ENCODE measurements around the gene SMARCAL1. TPM values are rescaled to one million over a fixed set of nuclear protein-coding genes. Genes with fewer than 3 reads are reported as not detected.

SMARCAL1 gene
- polyA plus RNA-seq, 4 donors = 29.1 to 31.3 (median 29.9) TPM

DNA sequence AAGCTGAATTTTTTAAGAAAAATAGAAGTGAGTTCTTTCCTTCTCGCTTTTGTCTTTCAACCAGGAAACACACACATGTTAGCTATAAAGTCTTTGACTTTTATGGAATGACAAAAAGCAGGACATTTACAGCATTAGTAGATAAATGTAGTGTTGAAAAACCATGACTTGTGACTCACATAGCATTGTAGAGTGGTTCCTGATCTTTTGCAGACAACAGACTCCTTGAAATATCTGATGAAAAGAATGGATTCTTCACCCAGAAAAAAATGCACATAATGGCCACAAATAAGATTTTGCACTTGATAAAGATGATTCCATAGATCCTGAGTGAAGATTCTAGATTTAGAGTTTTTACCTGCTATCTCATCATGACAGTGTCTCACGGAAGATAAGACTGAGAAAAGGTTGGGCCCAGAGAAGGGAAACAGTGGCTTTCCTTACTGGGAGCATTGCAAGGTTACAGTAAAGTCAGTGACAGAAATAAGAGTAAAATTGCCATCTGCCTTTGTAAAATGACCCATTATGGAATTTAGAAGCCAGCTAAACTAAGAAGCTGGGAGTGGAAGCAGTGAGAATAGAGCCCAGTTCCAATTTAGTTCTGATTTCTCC lies 14.0 kb downstream of the SMARCAL1 start:
- no peak for DNase-seq (ENCODE audit: low read depth in 4 of 4, low spot score in 3 of 4)

DNA sequence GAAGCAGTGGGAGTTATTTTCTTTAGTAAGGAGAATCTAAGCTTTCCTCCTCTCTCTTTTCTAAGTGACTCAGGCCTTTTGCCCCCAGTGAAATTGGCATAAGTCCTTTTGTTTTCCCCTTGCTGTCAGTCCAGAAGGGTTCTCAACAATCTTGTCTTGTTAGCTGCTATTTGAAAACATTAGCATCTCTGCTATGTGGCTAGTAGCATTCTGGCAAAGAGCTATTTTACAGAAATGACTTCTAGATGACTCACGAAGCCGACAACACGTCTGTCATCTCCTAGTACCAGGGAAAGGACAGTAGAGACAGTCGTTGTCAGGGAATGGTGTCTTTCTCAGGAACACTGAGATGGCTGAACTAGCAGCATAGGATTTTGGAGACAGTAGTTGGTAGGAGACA lies 14.7 kb downstream of the SMARCAL1 start:
- no peak for DNase-seq (ENCODE audit: low read depth in 4 of 4, low spot score in 3 of 4)

DNA sequence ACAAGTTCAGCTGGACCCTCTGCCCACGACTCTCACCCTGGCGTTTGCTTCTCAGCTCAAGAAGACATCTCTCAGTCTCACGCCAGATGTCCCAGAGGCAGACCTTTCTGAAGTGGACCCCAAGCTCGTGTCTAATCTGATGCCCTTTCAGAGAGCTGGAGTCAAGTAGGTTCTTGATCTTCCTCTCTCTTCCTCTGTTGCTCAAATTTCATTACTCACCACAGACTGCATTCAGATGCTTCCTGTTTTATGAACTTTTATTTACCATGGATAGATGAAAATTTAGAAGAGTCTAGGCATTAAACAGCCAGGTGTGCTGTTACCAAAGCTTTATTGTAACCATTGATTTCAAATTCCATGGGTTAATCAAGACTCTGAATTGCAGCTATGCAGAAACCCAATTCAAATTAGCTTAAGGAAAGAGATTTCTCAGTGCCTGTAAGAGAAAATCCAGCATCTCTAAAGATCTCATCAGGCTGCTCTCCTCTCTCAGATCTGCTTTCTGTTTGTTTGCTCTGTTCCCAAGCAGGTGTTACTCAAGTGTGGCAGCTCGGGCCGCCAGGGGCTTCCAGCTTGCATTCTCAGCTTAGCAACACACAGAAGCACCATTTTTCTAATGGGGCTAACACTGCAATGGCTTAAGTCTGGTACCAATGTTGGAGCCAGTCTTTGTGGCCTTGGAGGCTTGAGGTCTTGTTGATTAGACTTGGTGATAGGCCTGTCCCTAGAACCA lies 16.5 kb downstream of the SMARCAL1 start:
- DNase-seq (ENCODE audit: low read depth in 4 of 4, low spot score in 3 of 4) = no peak

DNA sequence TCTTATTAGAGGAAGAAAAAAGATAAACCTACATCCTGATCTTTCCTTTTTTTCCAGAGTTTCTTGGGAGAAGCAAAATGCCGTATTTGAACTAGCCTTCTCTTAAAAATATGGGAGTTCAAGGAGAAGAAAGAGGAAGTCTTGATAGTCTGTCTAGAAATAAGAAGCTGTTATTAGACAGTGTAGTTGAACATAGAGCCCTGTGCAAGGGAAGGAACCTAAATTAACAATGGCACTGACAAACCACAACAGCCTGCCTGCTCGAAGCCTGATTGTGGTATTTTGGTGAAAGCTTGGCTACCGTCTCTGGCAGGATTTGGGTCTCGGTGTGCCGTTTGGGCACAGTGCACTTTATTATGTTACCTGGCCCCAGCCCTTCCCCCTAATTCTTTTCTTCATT lies 17.1 kb downstream of the SMARCAL1 start:
- no peak for DNase-seq (ENCODE audit: low read depth in 4 of 4, low spot score in 3 of 4)

DNA sequence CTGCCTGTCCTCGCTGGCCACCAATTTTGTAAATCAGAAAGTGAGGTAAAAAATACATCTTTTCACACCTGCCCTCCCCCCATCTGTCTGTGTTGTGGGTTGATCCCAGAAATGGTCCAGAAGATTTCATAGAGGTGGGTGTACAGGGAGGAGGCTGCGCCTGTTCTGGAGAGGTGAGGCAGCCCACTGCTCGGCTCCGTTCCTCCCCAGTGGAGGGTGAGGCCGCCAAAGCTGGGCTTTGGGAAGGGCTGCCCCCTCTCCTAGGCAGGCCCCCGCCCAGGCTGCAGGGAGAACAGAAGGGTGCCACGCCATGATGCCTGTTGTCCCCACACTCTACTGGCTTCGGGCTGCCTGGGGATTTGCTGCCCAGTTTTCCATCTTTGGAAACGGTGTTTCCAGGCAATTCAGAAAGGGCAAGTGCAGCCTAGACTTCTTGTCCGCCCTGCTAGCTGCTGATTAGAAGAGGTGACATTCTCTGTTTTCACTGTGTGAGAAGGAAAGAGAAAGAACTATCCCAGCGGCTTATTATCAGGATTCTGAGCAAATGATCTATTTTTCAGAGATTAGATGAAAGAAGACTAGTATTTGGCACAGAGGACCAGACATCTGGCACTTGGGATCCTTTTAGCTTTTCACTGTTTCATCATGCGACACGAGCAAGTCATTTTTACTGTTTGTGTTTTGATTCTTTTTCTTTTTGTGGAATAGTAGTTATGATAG lies 18.7 kb downstream of the SMARCAL1 start:
- no peak for DNase-seq (ENCODE audit: low read depth in 4 of 4, low spot score in 3 of 4)

DNA sequence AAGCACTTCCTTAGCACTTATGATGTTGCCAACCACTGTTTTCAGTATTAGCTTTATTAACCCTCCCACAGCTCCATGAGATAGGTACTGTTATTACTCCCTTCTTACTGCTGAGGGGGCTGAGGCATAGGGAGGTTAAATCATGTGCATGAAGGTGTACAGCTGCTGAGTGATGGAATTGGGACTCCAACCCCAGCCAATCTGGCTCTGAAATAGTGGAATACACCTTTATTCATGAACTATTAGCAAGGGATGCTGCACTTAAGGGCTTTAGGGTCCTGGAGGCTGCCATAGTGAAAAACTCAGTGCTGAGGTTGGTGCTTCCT lies 19.2 kb downstream of the SMARCAL1 start:
- no peak for DNase-seq (ENCODE audit: low read depth in 4 of 4, low spot score in 3 of 4)

DNA sequence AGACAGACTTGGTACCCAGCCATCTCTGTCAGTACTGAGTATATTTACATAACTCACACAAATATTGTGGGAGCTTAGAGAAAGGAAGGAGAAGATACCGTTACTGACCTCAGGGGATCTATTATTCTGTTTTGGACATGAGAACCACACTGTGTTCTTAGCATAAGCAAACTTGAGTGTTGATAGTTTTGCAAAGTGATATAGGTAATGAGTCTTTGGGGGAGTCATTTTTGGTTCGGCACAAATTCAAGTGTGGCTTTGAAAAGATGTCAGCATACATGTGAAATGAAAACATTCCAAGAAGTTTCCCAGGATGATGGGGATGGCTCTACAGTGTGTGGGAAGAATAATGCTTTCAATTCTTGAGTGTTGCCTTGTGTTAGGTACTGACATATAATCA lies 24.1 kb downstream of the SMARCAL1 start:
- no peak for DNase-seq (ENCODE audit: low read depth in 4 of 4, low spot score in 3 of 4)

DNA sequence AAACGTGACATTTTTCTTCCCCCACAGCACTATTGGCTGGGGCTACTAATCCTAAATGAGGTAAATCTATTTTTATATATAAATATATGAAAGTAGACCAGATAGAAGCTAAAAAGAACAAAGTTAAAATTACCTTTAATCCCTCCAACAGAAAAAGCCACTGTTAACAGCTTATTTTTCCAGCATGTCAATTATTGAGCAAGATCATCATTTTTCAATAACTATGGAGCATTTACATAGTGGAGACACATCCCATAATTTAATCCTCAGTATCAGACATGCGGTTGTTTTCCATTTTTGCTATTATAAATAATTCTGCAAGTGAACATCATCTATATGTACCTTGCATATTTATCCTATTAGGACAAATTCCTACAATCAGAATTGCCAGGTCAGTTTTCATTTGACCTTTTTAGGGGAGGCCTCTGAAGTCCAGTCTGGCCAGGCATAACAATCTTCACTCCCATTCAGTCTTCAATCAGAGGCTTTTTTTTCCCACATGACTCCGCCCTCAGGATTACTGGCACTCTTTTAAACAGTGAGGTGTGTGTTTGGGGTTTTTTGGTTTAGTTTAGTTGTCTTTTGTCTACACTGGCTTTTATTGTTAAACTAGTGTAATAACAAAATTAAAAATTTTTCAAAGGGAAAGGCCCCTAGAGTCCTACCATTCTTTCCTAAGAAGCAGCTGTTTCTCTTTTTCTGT lies 29.2 kb downstream of the SMARCAL1 start:
- DNase-seq (ENCODE audit: low read depth in 4 of 4, low spot score in 3 of 4) = no peak

DNA sequence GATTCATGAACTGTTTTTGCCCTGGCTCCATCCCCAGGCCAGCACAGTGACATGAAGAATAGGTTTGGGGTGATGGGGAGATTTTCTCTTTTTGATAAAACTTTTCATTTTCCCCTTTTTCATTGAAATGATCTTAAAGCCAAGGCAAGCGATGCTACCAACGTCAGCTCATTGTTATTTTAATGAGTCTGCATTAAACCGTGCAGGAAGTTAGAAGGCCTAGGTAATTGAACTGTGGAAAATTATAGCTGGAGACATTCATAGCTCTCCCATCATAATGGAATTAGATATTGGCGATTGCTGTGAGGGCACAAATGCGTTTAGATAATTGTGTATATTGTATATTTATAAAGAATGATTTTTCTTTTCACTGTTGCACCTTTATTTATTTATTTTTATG lies 33.2 kb downstream of the SMARCAL1 start:
- no peak for DNase-seq (ENCODE audit: low read depth in 4 of 4, low spot score in 3 of 4)

DNA sequence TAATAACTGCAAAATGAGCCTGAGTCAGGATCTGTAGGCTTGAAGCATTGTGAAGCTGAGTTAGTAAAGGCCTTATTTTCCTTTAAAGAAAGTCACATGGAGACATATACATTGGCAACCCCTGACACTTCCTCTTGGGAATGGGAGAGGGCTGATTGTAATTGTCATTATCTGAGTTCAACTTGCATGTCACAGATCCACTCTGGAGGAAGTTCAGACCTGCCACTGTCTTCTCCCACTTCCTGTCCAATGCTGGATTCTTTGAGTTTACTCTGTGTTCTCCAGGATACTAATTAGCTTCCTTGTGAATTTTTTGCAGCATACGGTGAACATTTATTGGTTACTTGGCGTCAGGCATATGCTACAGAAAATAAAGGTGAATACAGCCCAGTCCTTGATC lies 34.1 kb downstream of the SMARCAL1 start:
- DNase-seq (ENCODE audit: low read depth in 4 of 4, low spot score in 3 of 4) = no peak

DNA sequence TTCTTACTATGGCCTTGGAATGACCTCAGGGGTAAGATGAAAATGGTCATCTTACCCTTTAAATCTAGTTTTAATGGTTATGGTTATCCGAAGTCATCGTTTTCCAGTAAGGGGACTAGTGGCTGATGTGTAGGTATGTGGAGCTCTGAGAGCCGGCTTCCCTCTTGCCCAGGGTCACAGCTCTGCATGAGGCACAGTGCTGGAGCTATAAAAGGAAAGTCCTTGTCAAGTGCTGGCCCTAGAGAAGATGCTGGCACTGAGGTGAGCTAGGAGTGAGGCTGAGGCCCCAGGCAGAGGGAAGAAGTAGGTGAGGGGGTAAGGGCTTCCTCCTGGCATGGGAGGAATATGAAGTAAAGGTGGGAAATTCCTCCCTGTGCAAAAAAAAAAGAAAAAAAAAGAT lies 35.0 kb downstream of the SMARCAL1 start:
- no peak for DNase-seq (ENCODE audit: low read depth in 4 of 4, low spot score in 3 of 4)

DNA sequence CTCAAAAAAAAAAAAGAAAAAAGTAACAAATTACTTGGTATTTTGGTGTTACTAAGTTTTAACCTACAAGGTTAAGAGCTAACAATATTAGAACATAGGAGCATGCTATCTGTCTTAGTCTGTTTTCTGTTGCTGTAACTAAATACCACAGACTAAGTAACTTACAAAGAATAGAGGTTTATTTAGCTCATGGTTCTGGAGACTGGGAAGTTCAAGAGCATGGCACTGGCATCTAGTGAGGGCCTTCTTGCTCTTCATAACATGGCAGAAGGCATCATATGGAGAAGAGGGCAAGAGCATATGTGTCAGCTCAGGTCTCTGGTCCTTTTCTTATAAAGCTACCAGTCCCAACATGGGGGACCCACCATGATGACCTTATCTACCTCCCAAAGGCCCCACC lies 36.5 kb downstream of the SMARCAL1 start:
- DNase-seq (ENCODE audit: low read depth in 4 of 4, low spot score in 3 of 4) = no peak

DNA sequence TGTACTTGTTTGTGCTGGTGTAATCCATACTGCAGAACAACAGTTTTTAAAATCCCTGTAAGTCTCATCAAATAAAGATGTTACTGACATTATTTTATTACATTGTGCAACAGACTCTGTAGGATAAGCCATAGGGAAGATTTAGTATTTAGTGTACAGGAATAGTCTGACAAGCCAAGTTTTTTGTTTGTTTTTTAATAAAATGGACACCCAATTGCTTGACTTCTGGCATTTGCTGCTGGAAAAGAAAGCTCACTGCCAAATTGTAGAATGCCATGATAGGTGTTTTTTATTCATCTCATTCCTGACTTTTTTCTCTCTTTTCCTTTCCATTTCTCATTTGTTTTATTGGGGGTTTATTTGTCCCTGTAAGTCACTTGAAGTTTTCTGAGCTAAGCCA lies 38.1 kb downstream of the SMARCAL1 start:
- DNase-seq (ENCODE audit: low read depth in 4 of 4, low spot score in 3 of 4) = no peak

DNA sequence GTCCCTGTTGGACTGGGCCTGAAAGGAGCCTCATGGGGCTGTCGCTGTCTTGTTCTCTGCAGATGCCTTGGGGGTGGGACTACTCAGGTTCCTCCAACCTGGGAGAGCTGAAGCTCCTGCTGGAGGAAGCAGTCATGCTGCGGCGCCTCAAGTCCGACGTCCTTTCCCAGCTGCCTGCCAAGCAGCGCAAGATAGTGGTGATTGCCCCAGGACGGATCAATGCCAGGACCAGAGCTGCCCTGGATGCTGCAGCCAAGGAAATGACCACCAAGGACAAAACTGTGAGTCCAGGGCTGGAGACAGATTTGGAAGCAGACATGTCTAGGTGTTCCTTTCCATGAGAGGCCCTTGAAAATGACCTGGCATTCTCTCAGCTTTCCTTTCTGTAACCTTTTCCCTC lies 38.5 kb downstream of the SMARCAL1 start:
- no peak for DNase-seq (ENCODE audit: low read depth in 4 of 4, low spot score in 3 of 4)

DNA sequence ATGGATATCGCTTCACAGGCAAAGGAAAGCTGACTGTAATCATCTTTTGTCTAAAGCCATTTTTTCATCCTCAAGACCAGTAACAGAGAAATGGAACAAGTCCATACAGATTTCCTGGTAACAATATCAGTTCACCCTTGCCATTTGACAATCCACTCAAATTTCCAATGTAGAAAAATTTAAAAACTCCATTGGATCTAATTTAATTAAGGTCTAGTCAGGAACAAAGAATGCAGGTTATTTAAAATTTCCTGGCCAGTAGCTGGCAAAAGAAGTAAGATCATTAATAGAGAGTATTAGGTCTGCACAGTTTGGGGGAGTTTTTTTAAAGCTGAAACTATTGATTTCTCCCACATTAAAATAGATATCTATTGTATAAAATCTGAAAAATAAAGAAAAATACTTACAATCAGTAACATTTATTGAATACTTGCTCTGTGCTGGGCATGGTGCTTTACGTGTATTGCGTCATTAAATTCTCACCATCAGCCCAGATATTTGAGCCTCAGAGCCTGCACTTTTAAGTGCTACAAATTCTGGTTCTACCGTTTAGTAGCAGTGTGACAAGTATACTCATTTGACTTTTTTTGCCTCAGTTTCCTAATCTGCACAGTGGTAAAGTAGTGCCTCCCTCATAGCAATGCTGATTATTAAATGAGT lies 41.8 kb downstream of the SMARCAL1 start:
- no peak for DNase-seq (ENCODE audit: low read depth in 4 of 4, low spot score in 3 of 4)

DNA sequence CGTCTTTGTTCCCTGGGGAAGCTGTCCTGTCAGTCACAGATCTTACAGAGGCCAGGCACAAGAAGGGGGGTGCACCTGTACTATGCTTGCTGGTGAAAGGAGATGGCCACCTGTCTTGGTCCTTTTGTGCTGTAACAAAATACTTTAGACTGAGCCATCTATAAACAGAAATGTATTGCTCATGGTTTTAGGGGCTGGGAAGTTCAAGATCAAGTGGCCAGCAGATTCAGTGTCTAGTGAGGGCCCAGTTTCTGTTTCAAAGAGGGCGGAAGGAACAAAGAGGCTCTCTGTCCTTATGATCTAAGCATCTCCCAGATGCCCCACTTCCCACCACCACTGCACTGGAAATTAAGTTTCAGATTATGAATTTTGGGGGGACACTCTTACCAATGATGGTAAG lies 50.9 kb downstream of the SMARCAL1 start:
- DNase-seq (ENCODE audit: low read depth in 4 of 4, low spot score in 3 of 4) = no peak

DNA sequence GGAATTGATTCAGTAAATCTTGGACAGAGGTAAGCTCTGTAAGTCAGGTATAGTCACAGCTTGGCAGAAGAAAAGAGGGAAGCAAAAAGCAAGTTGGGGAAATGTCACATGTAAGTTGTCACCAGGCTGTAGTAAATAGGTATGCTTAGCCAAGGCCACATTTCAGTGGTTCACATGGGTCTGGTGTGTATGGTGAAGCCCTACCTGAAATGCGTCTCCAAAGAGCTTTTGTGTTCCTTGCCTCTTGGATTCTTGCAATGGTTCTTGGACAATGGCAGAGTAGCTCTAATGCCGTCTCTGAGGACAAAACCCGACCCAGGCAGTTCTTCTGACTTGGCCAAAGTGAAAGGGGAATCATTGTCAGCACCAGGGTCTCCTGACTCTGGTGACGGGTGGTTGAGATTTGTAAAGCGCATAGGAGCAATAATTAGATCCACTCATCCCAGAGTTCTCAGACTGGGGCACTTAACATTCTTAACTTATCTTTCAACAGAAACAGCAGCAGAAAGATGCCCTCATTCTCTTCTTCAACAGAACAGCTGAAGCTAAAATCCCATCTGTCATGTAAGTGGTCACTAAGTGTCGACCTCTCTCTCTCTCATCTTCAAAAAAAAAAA lies 51.9 kb downstream of the SMARCAL1 start:
- DNase-seq (ENCODE audit: low read depth in 4 of 4, low spot score in 3 of 4) = no peak

DNA sequence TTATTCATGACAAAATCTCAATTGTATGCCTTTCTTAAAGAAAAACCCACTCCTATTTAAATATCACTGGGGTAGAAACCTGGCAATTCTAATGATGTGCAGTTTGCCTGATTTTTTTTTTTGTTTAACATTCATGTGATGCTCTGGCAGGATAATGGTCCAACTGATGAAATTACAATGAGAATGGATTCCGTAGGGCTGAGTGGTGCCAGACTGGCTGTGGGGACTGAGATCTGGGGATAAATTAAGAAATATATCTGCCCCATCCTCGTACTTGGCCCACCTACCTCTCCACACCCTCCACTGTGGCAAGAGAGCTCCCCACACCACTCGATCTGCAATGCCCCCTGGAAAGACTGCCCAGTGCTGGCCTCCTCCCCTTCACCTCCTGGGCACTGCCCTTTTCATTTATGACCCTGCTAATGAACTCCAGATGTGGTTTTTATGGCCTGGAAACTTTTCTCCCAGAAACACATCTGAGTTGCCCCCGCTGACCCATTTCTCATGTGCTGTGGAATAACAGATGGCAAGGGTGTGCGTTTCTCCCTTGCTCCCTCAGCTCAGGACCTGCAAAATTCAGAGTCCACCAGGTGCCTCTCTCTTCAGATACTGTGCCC lies 53.4 kb downstream of the SMARCAL1 start:
- no peak for DNase-seq (ENCODE audit: low read depth in 4 of 4, low spot score in 3 of 4)

DNA sequence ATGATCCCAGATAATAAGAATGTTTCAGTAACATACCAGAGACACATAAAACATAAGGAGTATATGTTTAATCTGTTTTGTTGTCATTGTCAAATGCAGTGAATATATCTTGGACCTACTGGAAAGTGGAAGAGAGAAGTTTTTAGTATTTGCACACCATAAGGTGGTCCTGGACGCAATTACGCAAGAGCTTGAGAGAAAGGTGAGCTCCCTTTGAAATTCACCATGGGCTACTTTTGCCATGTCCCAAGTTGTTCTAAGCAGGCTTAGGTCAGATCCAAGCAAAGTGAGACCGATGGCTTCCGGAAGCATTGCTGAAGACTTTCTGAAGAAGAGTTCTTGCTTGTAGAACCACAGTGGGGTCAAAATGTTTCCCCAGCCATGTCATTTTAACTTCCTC lies 55.6 kb downstream of the SMARCAL1 start:
- no peak for DNase-seq (ENCODE audit: low read depth in 4 of 4, low spot score in 3 of 4)

DNA sequence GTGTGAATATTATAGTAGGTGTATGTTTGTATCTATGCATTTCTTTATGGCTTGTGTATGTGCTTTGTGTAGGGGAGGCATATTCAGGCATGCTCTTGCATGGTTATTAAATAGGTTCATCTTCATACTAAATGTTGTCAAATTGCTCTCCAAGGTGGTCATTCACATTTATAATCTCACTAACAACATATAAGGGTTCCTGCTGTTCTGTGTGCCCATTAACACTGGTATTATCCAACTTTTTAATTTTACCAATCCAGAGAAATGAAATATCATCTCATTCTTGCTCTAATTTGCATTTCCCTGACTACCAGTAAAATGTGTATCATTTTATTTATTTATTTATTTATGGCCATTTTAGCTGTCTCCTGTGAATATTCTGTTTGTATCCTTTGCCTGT lies 57.4 kb downstream of the SMARCAL1 start:
- DNase-seq (ENCODE audit: low read depth in 4 of 4, low spot score in 3 of 4) = no peak

Measured in left renal pelvis (tissue), 4 donors.